Mucosa of stomach (tissue), 1 donor: Measurements from ENCODE around the gene KIF20A.

Experiments
- H3K27me3 ChIP-seq: one replicate; pipeline ENCODE4 v1.7.0; 2013; ENCODE audit warnings: mild to moderate bottlenecking, low read length; ENCODE audit not compliant: control insufficient read depth, insufficient read depth
- H3K36me3 ChIP-seq: one replicate; pipeline ENCODE4 v1.7.0; 2013; ENCODE audit warnings: low read length; ENCODE audit not compliant: control insufficient read depth, insufficient read depth
- H3K4me1 ChIP-seq: one replicate; pipeline ENCODE4 v1.7.0; 2013; ENCODE audit warnings: mild to moderate bottlenecking, low read length; ENCODE audit not compliant: control insufficient read depth, insufficient read depth
- H3K4me3 ChIP-seq: one replicate; pipeline ENCODE4 v1.7.0; 2013; ENCODE audit warnings: low read length
- H3K9ac ChIP-seq: one replicate; pipeline ENCODE4 v1.7.0; 2013; ENCODE audit warnings: mild to moderate bottlenecking, low read length, moderate library complexity
- H3K9me3 ChIP-seq: one replicate; pipeline ENCODE4 v1.7.0; 2013; ENCODE audit warnings: mild to moderate bottlenecking, low read length, moderate library complexity; ENCODE audit not compliant: control insufficient read depth
- donor health status: Pancreatic carcinoma.

The KIF20A gene

GRCh38 chr5:138233280-138233679 lies 54.4 kb downstream of the KIF20A start:
- no peak overlapping the region for H3K9ac ChIP-seq
- H3K4me1 ChIP-seq: peaks cover 11% of the 10 kb centered on the region
- no peaks in the 10 kb centered on the region for H3K36me3 ChIP-seq
- peaks cover 4% of the 10 kb centered on the region for H3K27me3 ChIP-seq
- no peaks in the 10 kb centered on the region for H3K9me3 ChIP-seq
- H3K4me3 ChIP-seq: no peak overlapping the region

- no peak overlapping the region for H3K4me3 ChIP-seq
- H3K9me3 ChIP-seq: no peaks in the 10 kb centered on the region
- H3K4me1 ChIP-seq: peaks cover 11% of the 10 kb centered on the region
- H3K9ac ChIP-seq: no peak overlapping the region
- no peaks in the 10 kb centered on the region for H3K36me3 ChIP-seq
- H3K27me3 ChIP-seq: peaks cover 9% of the 10 kb centered on the region
These were observed 55.7 kb downstream of the KIF20A start for GRCh38 chr5:138234651-138235050.
